DMS79 treated with DMSO at 0.1 percent for 48 hours (cell line): ENCODE results near the gene PEDS1.
"Not testable (repeated sequence)": the region's sequence is repeated elsewhere in the genome, so short reads cannot be mapped to it uniquely, and the experiment has no call there.

Experiments
- DNase-seq: peaks from one replicate; lab custom pipeline; 2025; lab: John Stamatoyannopoulos, UW

PEDS1 gene

GRCh38 chr20:50190251-50191064 lies 36.9 kb upstream of the PEDS1 start, which contains the start of gene CEBPB:
TSS of gene CEBPB (plus strand) at chr20:50190830. CDS start at chr20:50191034, 204 bp downstream.
- DNase-seq = peak; percentile 69

- DNase-seq = no peak
Measured at GRCh38 chr20:50189681-50190250, 36.2 kb upstream of the PEDS1 start.

- no peak for DNase-seq
Measured at GRCh38 chr20:50188879-50189680, 35.6 kb upstream of the PEDS1 start.

GRCh38 chr20:50188287-50188688 lies 34.8 kb upstream of the PEDS1 start:
- DNase-seq = no peak

GRCh38 chr20:50187403-50188051 lies 34.0 kb upstream of the PEDS1 start:
- DNase-seq = no peak

- DNase-seq = no peak
Measured at GRCh38 chr20:50186987-50187402, 33.5 kb upstream of the PEDS1 start.

- peak; percentile 65 for DNase-seq
Measured at GRCh38 chr20:50186151-50186885, 32.8 kb upstream of the PEDS1 start.

GRCh38 chr20:50185426-50185825 lies 31.9 kb upstream of the PEDS1 start:
- no peak for DNase-seq

GRCh38 chr20:50182346-50182745 lies 28.8 kb upstream of the PEDS1 start:
- no peak for DNase-seq

GRCh38 chr20:50181344-50181743 lies 27.8 kb upstream of the PEDS1 start:
- DNase-seq = no peak

- not testable (repeated sequence) for DNase-seq
Measured at GRCh38 chr20:50178672-50179071, 25.1 kb upstream of the PEDS1 start.

- DNase-seq = no peak
Measured at GRCh38 chr20:50175938-50176933, 22.7 kb upstream of the PEDS1 start.

GRCh38 chr20:50174456-50174855 lies 20.9 kb upstream of the PEDS1 start:
- no peak for DNase-seq

- peak; percentile 76 for DNase-seq
Measured at GRCh38 chr20:50172347-50173013, 19.0 kb upstream of the PEDS1 start.

- DNase-seq = no peak
Measured at GRCh38 chr20:50170549-50171220, 17.2 kb upstream of the PEDS1 start.

GRCh38 chr20:50169329-50169823 lies 15.9 kb upstream of the PEDS1 start:
- DNase-seq = peak; percentile 46

- peak; percentile 99 for DNase-seq
Measured at GRCh38 chr20:50165684-50166554, 12.4 kb upstream of the PEDS1 start.
